ENCODE results near the gene MAP4K3.
"Not testable (repeated sequence)": the region's sequence is repeated elsewhere in the genome, so short reads cannot be mapped to it uniquely, and the experiment has no call there.

MAP4K3 gene

GRCh38 chr2:39304729-39305128 lies 132.4 kb downstream of the MAP4K3 start:
- DNase-seq (ENCODE audit: low spot score), result no peak

- no peak for DNase-seq (ENCODE audit: low spot score)
These were observed 132.9 kb downstream of the MAP4K3 start for GRCh38 chr2:39304200-39304599.

GRCh38 chr2:39301352-39301751 lies 135.7 kb downstream of the MAP4K3 start:
- peak; percentile 1 for DNase-seq (ENCODE audit: low spot score)

DNA sequence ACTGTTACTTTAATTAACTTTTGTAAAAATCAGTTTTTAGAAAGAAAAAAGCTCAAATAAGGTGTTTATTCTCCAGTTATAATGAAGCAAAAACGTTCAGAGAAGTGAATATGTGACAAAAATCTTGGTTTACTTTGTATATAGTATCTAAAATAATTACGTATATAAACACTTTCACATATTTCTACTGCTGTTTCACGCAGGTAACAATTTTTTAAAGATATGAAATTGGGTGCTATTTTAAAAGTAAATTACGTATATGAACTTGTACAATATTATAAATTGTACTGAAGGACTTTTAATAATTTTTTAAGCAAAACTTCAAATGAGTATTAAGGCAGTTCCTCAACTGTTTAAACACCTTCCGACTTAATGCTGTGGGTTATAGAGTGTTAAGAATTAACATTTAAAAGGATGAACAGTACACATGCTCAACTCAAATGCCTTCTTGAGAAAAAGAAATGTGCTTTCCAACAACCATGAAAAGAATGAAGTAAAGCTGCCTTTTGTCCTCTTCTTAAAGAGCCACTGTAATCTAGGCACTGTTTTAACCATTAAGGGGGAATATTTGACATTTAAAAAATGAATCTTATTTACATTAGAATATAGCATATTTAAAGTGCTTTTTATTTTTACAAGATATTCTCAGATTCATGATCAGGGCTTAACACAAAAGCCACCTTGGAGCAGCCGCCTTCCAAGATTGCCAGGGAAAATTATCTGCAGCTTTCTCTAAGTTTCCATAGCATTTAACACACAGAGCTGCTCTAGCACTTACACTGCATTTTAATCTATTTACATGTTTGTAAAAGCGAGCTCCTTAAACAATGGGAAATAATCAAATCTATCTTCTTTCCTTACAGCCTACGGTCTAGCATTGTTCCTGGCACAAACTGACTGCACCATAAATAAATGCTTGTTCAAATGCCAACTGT lies 136.8 kb downstream of the MAP4K3 start:
- no peak for DNase-seq (ENCODE audit: low spot score)

DNA sequence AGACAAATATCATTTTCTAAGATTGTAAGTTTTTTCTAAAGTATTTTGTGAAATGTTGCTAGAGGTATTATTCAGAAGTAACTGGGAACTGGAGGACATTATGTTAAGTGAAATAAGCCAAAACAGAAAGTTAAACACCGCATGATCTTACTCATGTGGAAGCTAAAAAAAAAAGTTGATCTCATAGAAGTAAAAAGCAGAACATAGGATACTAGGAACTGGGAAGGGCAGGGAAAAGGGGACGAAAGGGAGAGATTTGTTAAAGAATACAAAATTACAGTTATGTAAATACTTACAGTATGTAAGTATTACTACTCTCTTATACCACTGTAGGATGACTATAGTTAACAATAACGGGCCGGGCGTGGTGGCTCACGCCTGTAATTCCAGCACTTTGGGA lies 146.7 kb downstream of the MAP4K3 start:
- DNase-seq (ENCODE audit: low spot score), result no peak

GRCh38 chr2:39289609-39290008 lies 147.5 kb downstream of the MAP4K3 start:
- no peak for DNase-seq (ENCODE audit: low spot score)

DNA sequence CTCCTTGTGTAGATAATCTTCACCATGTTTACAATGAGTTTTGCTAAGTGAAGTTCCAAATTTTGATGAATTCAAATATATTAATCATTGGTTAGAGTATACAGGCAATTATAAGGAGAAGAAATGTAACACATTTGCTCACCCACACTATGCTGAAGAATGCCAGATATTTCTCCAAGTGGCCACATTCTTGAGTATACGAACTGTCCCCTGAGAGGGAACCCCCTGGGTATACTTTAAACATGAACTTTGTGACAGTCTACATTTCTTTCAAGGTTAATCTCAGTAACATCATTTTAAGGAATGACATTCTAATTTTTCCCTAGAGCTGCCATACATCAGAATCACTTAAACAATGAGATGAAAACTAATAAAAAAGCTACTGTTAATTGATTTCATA lies 153.5 kb downstream of the MAP4K3 start:
- no peak for DNase-seq (ENCODE audit: low spot score)

GRCh38 chr2:39281391-39281790 lies 155.7 kb downstream of the MAP4K3 start:
- DNase-seq (ENCODE audit: low spot score), result no peak

- DNase-seq (ENCODE audit: low spot score), result no peak
These were observed 162.1 kb downstream of the MAP4K3 start for GRCh38 chr2:39275016-39275415.

DNA sequence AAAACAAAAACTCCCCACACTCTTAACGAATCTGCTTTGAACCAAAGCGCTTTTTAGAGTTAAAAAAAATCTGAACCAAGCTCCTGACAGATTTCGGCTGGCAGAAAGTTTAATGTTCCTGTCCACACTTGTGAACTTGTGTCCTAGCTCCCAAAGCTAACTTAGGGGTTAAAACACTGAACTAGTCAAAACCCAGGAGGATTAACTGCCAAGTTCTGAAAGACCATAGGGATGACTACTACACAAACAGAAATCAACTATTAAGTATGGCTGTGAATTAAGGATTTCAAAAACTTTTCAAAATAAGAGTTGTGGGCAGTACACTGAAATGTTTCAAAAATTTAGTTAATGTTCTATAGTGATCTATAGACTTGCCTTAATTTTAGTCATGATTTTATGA lies 167.1 kb downstream of the MAP4K3 start:
- no peak for DNase-seq (ENCODE audit: low spot score)

- DNase-seq (ENCODE audit: low spot score), result no peak
These were observed 170.1 kb downstream of the MAP4K3 start for GRCh38 chr2:39266916-39267434.

DNA sequence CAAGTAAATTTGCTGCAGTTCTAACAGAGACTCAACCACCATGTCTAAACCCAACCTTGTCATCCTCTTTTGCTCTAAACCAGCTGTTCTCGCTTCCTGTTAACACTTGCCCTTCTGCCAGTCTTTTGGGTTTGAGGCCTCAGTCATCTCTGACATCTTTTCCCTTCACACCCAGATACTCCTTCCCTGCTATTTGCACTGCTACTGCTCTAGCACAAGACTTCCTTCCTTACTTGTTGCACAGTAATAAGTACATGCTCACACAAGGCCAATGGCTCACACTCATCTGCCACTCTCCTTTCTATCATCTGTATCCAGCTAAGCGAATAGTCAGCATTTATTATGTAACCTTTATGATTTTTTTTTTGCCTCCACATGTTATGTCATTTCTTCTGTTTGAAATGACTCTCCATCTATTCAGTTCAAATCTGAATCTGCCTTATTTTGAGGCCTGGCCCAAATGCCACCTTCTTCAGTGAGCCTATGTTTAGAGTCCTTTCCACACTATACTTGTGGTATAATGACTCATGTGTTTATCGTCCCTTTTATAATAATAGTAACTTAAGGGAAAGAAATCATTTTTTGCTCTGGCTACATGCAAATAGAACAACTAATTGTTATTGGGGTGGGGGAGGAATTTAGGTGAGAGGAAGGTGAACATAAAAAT lies 170.8 kb downstream of the MAP4K3 start:
- no peak for DNase-seq (ENCODE audit: low spot score)

DNA sequence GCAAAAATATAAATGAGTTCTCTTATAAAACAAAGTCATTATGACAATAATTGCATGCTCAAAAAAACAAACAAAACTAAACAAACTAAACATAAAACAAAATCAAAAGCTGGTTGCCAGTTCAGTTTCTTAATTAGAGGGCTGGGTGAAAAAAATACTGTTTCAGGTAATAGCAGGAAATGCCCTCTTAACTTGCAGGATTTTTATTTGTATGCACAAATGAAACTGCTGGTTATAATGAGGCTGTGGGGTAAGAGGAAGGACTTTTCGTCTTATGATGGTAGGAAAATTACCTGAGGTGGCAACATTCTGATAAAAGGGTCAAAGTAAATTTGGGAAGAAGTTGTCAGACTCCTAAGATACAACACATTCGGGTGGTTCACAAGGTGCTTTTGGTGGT lies 171.8 kb downstream of the MAP4K3 start:
- DNase-seq (ENCODE audit: low spot score), result no peak

- no peak for DNase-seq (ENCODE audit: low spot score)
These were observed 172.4 kb downstream of the MAP4K3 start for GRCh38 chr2:39264733-39265132.

GRCh38 chr2:39260087-39260486 lies 177.0 kb downstream of the MAP4K3 start:
- DNase-seq (ENCODE audit: low spot score), result no peak

DNA sequence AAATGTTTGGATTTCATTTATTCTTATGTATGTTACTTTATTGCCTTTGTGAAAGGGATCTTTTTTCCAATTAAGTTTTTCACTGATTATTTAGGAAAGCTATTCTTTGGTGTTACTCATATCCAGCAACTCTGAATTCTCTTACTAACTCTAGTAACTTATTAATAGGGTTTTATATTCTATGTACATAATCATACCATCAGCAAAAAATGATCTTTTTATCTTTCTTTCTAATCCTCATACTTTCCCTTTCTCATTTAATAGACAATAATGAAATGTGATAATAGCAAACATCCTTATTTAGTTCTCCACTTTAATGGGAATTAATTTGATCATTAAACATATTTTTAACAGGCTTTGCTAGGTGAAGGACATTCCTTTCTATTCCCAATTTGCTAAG lies 181.0 kb downstream of the MAP4K3 start:
- DNase-seq (ENCODE audit: low spot score), result no peak

- no peak for DNase-seq (ENCODE audit: low spot score)
These were observed 184.1 kb downstream of the MAP4K3 start for GRCh38 chr2:39252888-39253518.

DNA sequence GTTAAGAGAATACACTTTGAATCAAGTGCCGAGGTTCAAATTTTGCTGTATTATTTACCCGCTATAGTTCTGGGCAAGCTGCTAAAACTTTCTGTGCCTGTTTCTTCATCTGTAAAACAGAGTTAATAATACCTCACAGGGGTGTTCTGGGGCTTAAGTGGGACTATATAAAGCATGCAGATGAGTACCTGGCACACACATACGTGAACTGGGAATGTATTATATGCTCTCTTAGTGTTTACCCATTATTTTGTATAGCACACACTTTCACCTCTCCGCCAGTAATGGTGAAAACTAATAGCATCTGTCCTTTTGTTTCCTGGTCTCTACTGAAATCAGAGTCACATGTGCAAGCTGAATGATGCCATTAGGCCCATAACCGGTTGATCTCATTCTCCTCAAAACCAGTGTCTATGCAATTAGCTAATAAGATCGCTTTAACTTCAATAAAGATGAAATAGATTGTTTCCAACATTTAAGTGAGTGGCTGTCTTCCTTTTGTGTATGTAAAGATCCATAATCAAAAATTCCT lies 189.5 kb downstream of the MAP4K3 start:
- DNase-seq (ENCODE audit: low spot score), result no peak

- no peak for DNase-seq (ENCODE audit: low spot score)
These were observed 190.6 kb downstream of the MAP4K3 start for GRCh38 chr2:39246382-39246980.

DNA sequence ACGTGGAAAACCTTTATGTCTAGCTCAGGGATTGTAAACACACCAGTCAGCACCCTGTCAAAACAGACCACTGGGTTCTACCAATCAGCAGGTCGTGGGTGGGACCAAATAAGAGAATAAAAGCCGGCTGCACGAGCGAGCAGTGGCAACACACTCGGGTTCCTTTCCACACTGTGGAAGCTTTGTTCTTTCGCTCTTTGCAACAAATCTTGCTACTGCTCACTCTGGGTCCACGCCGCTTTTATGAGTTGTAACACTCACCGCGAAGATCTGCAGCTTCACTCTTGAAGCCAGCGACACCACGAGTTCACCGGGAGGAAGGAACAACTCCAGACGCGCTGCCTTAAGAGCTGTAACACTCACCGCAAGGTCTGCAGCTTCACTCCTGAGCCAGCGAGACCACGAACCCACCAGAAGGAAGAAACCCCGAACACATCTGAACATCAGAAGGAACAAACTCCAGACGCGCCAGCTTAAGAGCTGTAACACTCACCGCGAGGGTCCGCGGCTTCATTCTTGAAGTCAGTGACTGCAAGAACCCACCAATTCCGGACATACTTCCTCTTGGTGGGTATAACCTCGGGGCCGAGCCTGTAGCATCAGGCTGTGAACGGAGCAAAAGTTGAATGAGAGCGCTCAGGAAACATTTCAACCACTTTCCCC lies 192.0 kb downstream of the MAP4K3 start:
- DNase-seq (ENCODE audit: low spot score), result not testable (repeated sequence)

DNA sequence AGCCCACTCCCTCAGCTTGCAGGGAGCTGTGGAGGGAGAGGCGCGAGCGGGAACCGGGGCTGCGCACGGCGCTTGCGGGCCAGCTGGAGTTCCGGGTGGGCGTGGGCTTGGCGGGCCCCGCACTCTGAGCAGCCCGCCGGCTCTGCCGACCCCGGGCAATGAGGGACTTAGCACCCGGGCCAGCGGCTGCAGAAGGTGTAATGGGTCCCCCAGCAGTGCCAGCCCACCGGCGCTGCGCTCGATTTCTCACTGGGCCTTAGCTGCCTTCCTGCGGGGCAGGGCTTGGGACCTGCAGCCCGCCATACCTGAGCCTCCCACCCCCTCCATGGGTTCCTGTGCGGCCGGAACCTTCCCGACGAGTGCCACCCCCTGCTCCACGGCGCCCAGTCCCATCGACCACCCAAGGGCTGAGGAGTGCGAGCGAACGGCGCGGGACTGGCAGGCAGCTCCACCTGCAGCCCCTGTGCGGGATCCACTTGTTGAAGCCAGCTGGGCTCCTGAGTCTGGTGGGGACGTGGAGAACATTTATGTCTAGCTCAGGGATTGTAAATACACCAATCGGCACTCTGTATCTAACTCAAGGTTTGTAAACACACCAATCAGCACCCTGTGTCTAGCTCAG lies 192.7 kb downstream of the MAP4K3 start:
- not testable (repeated sequence) for DNase-seq (ENCODE audit: low spot score)
